ENCODE results near the gene CCDC195. TPM values are rescaled to one million over a fixed set of nuclear protein-coding genes. Genes with fewer than 3 reads are reported as not detected.

CCDC195 gene
- total RNA-seq, 2 donors from 2014 or later, result not detected

Other genes with a start within 250 kb of the CCDC195 start
- gene CUL3, start 131.0 kb downstream of the CCDC195 start, total RNA-seq, result 10 to 100 TPM; 61.4 to 68.5 TPM